HG03565 (cell line): ENCODE data around the gene DVL1.
A peak's percentile ranks its signal among the peaks of the same experiment; 100 is the strongest.
"Not testable (repeated sequence)": the region's sequence is repeated elsewhere in the genome, so short reads cannot be mapped to it uniquely, and the experiment has no call there.

Experiments
- ATAC-seq: cut with Tn5 transposase; IDR thresholded peaks from one replicate; pipeline ENCODE4 v1.9.1; 2021; ENCODE audit warnings: mild to moderate bottlenecking, moderate library complexity; ENCODE audit not compliant: unreplicated experiment

The DVL1 gene

DNA sequence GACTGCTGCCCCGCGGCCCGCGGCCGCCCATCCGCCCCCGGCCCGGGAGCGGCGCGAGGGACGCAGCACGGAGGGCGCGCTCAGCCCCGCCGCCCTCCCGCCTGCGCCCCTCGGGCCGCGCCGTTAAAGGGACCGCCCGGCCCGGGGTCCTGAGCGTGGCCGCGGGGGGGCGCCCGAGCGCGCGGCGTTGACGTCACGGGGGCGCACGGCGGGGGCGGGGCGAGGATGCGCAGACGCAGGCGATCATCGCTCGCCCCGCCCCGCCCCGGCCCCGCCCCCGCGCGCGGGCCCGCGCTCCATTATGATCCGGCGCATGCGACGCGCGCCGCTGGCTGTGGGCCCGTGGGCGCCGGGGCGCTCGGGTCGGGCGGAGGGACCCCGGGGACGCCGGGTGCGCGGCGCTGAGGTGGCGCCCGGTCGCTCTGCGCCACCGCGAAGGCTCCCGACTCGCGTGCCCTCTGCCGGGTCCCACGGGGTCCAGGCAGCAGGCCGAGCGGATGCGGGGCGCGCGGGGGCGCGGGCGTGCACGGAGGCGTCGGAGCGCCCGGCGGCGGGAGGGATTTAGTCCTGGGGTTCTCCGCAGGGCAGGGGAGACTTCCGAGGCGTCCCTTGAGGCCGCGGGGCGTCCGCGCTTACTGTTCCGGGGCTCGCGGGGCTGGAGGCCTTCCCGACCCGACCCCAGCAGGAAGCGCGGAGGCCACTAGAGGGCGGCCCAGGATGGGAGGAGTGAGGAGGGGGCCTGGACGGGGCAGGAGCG lies at the start of gene DVL1:
TSS of gene DVL1 (minus strand) at position 163 of the 757 bp plus-strand sequence. CDS start 353 bp downstream, outside the sequence.
- ATAC-seq: peak; percentile 49

GRCh38 chr1:1398677-1399186 lies 49.5 kb upstream of the DVL1 start:
- peak; percentile 15 for ATAC-seq

DNA sequence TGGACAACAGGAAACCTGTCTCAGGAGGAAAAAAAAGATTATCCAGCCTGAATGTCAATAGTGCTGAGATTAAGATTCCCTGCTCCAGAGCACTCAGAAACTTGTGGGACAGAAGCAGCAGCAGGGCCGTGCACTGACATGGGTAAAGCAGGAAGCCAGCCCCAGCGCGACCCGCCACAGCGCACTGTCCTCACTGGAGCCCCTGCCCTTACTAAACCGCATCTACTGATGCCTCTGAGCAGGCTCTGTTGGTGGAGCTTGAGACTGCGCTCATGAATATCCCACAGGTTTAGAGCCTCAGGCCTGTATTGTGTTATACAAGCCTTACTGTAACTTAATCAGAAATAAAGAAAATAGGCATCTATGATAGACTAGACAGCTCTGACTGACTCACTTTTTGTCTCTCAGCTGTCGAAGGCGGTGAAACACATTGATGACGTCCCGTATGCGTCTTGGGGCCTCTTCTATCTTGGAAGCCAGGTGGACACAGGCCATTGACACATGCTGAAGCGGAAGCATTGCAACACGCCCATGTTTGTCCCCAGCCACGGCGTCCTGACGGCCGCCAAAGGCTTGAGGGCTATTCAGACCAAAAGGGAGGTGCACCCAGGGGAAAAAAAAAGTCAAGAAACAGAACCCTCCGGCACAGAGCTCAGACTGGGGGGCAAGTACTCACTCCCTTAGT lies 48.8 kb upstream of the DVL1 start:
- ATAC-seq: no peak

GRCh38 chr1:1395166-1395565 lies 45.9 kb upstream of the DVL1 start:
- ATAC-seq: no peak

- ATAC-seq: no peak
These were observed 44.9 kb upstream of the DVL1 start for GRCh38 chr1:1394116-1394515.

DNA sequence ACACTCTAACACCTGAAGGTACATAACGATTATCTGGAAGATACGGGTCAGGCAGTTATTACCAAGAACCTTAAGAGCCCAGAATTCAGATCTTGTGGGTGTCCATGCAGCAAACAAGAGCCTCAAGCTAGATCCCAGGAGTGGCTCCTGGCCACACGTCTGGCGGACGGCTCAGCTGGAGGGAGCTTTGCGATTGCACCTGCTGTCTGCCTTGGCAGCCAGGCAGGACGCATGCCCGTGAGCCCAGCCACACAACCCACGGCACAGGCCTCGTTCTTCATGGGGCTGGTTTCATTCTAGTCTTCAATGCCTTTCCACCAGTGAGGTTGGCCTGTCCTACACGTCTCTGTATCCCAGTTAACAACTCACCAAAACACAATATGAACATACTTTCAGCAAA lies 44.2 kb upstream of the DVL1 start:
- no peak for ATAC-seq

DNA sequence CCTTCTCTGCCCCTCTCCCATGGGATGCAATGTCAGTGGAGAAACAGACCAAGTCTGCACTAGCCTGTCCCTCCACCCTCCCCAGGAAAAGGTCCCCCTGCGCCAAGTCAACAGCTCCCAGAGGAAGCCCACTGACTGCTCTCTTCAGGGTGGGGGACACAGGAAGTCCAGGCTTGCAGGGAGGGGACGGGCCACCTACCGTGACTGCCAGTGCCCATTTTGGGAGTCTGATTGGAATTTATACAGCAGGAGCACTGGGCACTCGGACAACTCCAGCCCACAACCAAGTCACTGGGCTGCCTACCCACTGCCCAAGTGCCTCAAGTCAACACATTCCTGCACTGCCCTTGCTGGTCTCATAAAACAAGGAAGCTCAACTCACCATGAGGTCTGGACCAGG lies 43.8 kb upstream of the DVL1 start:
- ATAC-seq: no peak

GRCh38 chr1:1391225-1391624 lies 42.0 kb upstream of the DVL1 start:
- ATAC-seq: no peak

- ATAC-seq: no peak
These were observed 41.5 kb upstream of the DVL1 start for GRCh38 chr1:1390675-1391074.

- no peak for ATAC-seq
These were observed 38.9 kb upstream of the DVL1 start for GRCh38 chr1:1388078-1388472.

GRCh38 chr1:1387098-1388077 lies 38.2 kb upstream of the DVL1 start:
- no peak for ATAC-seq

GRCh38 chr1:1385931-1386330 lies 36.7 kb upstream of the DVL1 start:
- no peak for ATAC-seq

GRCh38 chr1:1385339-1385738 lies 36.1 kb upstream of the DVL1 start:
- not testable (repeated sequence) for ATAC-seq

GRCh38 chr1:1381294-1381693 lies 32.1 kb upstream of the DVL1 start:
- no peak for ATAC-seq

- ATAC-seq: no peak
These were observed 31.6 kb upstream of the DVL1 start for GRCh38 chr1:1380860-1381259.

GRCh38 chr1:1377540-1378205 lies 28.5 kb upstream of the DVL1 start:
- no peak for ATAC-seq

DNA sequence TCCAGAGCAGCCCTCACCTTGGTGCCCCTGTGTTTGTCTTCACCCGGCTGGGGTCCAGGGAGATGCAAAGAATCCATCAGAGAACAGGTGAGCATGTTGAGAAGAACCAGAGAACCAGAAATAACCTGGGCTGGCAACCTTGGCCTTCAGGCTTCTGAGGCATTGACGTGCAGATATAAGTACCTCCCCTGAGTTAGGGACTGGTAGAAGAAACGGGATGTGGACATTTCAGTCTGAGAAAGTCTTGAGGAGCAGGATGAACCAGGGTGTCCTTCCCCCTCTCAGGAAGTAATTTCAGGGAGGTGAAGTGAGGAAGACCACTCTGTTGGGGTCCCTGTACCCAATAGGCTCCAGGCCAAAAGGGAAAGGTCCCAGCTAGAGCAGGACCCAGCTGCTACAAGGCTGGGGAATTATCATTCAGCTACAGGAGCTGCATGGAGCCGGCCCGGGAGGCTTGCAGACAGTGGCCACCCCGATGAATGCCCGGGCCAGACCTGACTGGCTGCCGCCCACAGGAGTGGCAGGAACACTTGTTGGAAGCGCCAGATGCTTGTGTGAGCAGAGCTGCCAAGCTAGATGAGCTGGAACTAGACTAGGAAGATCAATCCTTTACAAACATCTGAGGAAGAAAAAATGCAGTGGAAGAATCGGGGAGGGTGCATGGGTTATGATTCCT lies 27.5 kb upstream of the DVL1 start:
- no peak for ATAC-seq

DNA sequence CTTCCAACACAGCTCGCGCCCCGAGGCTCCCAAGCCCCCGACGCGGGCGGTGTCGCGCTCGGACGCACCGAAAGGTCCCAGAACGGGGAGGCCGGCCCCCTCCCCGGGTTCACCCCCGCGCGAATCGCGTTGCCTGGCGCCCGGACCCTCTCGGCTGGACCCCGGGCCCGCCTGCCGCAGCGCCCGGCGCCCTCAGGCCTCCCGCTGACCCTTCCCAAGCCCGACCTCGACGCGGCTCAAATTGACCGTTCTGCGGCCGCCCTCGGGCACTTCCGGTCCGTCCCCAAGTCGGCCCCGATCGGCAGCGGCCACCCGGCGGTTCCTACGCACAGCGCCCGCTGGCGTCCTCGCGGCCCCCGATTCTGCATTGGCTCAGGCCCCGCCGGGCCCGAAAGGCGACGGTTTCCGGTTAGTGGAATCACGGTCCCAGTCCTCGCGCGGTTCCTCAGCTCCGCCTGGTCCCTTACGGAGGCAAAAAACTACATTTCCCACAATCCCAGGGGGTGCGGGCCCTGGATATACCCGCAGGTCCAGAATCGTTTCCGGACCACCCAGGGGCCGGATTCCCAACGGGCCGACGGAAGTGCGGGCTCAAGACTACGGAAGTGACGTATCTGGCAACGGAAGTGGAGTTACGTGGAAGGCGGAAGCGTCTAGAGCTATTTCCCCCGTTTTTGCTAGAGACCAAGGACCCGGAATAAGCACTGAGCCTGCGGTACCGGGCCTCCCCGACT lies 25.9 kb upstream of the DVL1 start, which contains the start of gene AURKAIP1:
TSS of gene AURKAIP1 (minus strand) at position 279 of the 734 bp plus-strand sequence. CDS start 451 bp downstream, outside the sequence.
- peak; percentile 86 for ATAC-seq

DNA sequence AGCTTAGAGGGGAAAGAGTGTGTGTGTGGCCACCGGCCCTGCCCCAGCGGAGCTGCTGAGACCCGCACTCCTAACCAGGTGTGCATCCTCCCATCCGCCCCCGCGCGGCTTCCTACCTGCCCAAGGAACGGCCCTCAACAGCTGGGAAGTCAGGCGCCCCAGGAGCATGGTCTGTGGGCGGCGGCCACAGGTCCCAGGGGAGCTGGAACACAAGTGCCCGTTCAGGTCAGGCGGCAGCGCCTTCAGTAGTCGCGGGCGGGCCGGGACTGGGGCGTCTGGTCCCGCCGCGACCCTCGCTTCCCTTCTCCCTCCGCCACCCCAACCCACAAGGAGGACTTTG lies 25.3 kb upstream of the DVL1 start:
- peak; percentile 1 for ATAC-seq
